Trophoblast cell (in vitro differentiated cells and primary cell): ENCODE data around the gene ZBTB20.

Experiments used
- DNase-seq, 2 donors: peaks; one replicate each; pipeline ENCODE4 v3.0.0-alpha.2; 2016
- H2AFZ ChIP-seq: 2 replicates; pipeline ENCODE4 v1.6.1; 2013; ENCODE audit warnings: low read length, moderate library complexity, mild to moderate bottlenecking; ENCODE audit not compliant: insufficient read depth, poor library complexity
- H2AK5ac ChIP-seq: 2 replicates; pipeline ENCODE4 v1.6.1; 2013; ENCODE audit warnings: mild to moderate bottlenecking, low read length
- H2BK120ac ChIP-seq: 2 replicates; pipeline ENCODE4 v1.6.1; 2013; ENCODE audit warnings: low read length, mild to moderate bottlenecking, moderate library complexity; ENCODE audit not compliant: insufficient read depth, poor library complexity
- H2BK12ac ChIP-seq: 2 replicates; pipeline ENCODE4 v1.6.1; 2013; ENCODE audit warnings: mild to moderate bottlenecking, low read length, moderate library complexity
- H2BK5ac ChIP-seq: 2 replicates; pipeline ENCODE4 v1.6.1; 2013; ENCODE audit warnings: low read length, low read depth, moderate library complexity, mild to moderate bottlenecking; ENCODE audit not compliant: poor library complexity
- H3K14ac ChIP-seq: 2 replicates; pipeline ENCODE4 v1.6.1; 2013; ENCODE audit warnings: mild to moderate bottlenecking, low read length
- H3K18ac ChIP-seq: 2 replicates; pipeline ENCODE4 v1.6.1; 2013; ENCODE audit warnings: mild to moderate bottlenecking, low read length
- H3K23ac ChIP-seq: 2 replicates; pipeline ENCODE4 v1.6.1; 2013; ENCODE audit warnings: low read length
- H3K27ac ChIP-seq: 2 replicates; pipeline ENCODE4 v1.5.1; 2013; ENCODE audit warnings: low read depth, mild to moderate bottlenecking, inconsistent platforms, low read length, moderate library complexity
- H3K27me3 ChIP-seq: 2 replicates; pipeline ENCODE4 v1.6.1; 2013; ENCODE audit warnings: inconsistent platforms, mild to moderate bottlenecking, low read length, moderate library complexity; ENCODE audit not compliant: insufficient read depth
- H3K36me3 ChIP-seq, 2 experiments: 1 replicate in 1 of 2; 2 replicates in 1 of 2; pipeline ENCODE4 v1.6.1; 2013; ENCODE audit warnings: low read length in 2 of 2, mild to moderate bottlenecking in 2 of 2, moderate library complexity in 1 of 2; ENCODE audit not compliant: insufficient read depth in 2 of 2, control insufficient read depth in 1 of 2
- H3K4ac ChIP-seq: 2 replicates; pipeline ENCODE4 v1.6.1; 2013; ENCODE audit warnings: low read depth, mild to moderate bottlenecking, low read length, moderate library complexity
- H3K4me1 ChIP-seq, 2 experiments: 1 replicate in 1 of 2; 2 replicates in 1 of 2; pipeline ENCODE4 v1.6.1; 2013; ENCODE audit warnings: low read length in 2 of 2, mild to moderate bottlenecking in 2 of 2, moderate library complexity in 1 of 2; ENCODE audit not compliant: insufficient read depth in 2 of 2, control insufficient read depth in 1 of 2
- H3K4me2 ChIP-seq: 2 replicates; pipeline ENCODE4 v1.6.1; 2013; ENCODE audit warnings: inconsistent platforms, mild to moderate bottlenecking, low read length, moderate library complexity
- H3K4me3 ChIP-seq: 2 replicates; pipeline ENCODE4 v1.5.1; 2013; ENCODE audit warnings: mild to moderate bottlenecking, low read depth, low read length, inconsistent platforms
- H3K79me1 ChIP-seq: one replicate; pipeline ENCODE4 v1.6.1; 2013; ENCODE audit warnings: low read length
- H3K79me2 ChIP-seq: 2 replicates; pipeline ENCODE4 v1.6.1; 2013; ENCODE audit warnings: low read length, mild to moderate bottlenecking; ENCODE audit not compliant: control insufficient read depth, insufficient read depth, poor library complexity
- H3K9ac ChIP-seq: 2 replicates; pipeline ENCODE4 v1.6.1; 2013; ENCODE audit warnings: mild to moderate bottlenecking, low read length
- H3K9me3 ChIP-seq: 2 replicates; pipeline ENCODE4 v1.6.1; 2013; ENCODE audit warnings: low read depth, mild to moderate bottlenecking, control low read depth, inconsistent platforms, low read length; ENCODE audit not compliant: insufficient read depth
- H4K12ac ChIP-seq: 2 replicates; pipeline ENCODE4 v1.6.1; 2013; ENCODE audit warnings: low read depth, mild to moderate bottlenecking, low read length, moderate library complexity
- H4K8ac ChIP-seq: 2 replicates; pipeline ENCODE4 v1.6.1; 2013; ENCODE audit warnings: low read depth, mild to moderate bottlenecking, low read length, moderate library complexity
- H4K91ac ChIP-seq: one replicate; pipeline ENCODE4 v1.6.1; 2013; ENCODE audit warnings: low read depth, mild to moderate bottlenecking, low read length, moderate library complexity
- WGBS: extraction: QIAGEN DNeasy Blood & Tissue Kit; methylation state at CpG from one replicate; pipeline ENCODE4 v1.1.7; 2013; ENCODE audit warnings: missing lambda C conversion rate; ENCODE audit not compliant: insufficient read length, insufficient coverage; ENCODE audit errors: extremely low coverage; 5-methylcytosine and 5-hydroxymethylcytosine counted together

Gene ZBTB20

GRCh38 chr3:114392831-114393230, 754.3 kb downstream of the ZBTB20 start:
- no peak overlapping the region for H3K4me2 ChIP-seq
- no peaks in the 10 kb centered on the region for H3K9me3 ChIP-seq
- H4K91ac ChIP-seq, result no peak overlapping the region
- H3K4ac ChIP-seq, result no peak overlapping the region
- H3K79me1 ChIP-seq, result no peaks in the 10 kb centered on the region
- H2BK12ac ChIP-seq, result no peak overlapping the region
- no peak overlapping the region for H2AK5ac ChIP-seq
- DNase-seq, result no peak
- peaks cover 0 to 6% of the 10 kb centered on the region in 2 experiments for H3K4me1 ChIP-seq
- no peak overlapping the region for H3K4me3 ChIP-seq
- no peaks in the 10 kb centered on the region for H3K27me3 ChIP-seq
- no CpG with 5 or more reads among the region's 2 CpGs for WGBS
- no peak overlapping the region for H3K23ac ChIP-seq
- H3K36me3 ChIP-seq, result no peaks in the 10 kb centered on the region
- H4K8ac ChIP-seq, result no peak overlapping the region
- no peak overlapping the region for H2BK5ac ChIP-seq
- no peak overlapping the region for H3K18ac ChIP-seq
- no peak overlapping the region for H2BK120ac ChIP-seq
- H4K12ac ChIP-seq, result no peak overlapping the region
- no peaks in the 10 kb centered on the region for H3K79me2 ChIP-seq
- H3K27ac ChIP-seq, result no peak overlapping the region
- no peak overlapping the region for H3K14ac ChIP-seq
- no peak overlapping the region for H2AFZ ChIP-seq
- H3K9ac ChIP-seq, result no peak overlapping the region

GRCh38 chr3:114389156-114389555, 757.9 kb downstream of the ZBTB20 start:
- no peak overlapping the region for H3K18ac ChIP-seq
- no peaks in the 10 kb centered on the region for H3K9me3 ChIP-seq
- no peak overlapping the region for H3K4ac ChIP-seq
- DNase-seq, result no peak
- H2AK5ac ChIP-seq, result no peak overlapping the region
- no peak overlapping the region for H2BK120ac ChIP-seq
- H3K4me1 ChIP-seq, result peaks cover 0 to 6% of the 10 kb centered on the region in 2 experiments
- no peak overlapping the region for H3K14ac ChIP-seq
- H3K9ac ChIP-seq, result no peak overlapping the region
- H3K79me1 ChIP-seq, result no peaks in the 10 kb centered on the region
- no peak overlapping the region for H3K4me3 ChIP-seq
- H4K8ac ChIP-seq, result no peak overlapping the region
- no peak overlapping the region for H2BK5ac ChIP-seq
- H3K36me3 ChIP-seq, result no peaks in the 10 kb centered on the region
- no peaks in the 10 kb centered on the region for H3K79me2 ChIP-seq
- no peak overlapping the region for H3K4me2 ChIP-seq
- H2BK12ac ChIP-seq, result no peak overlapping the region
- no peak overlapping the region for H2AFZ ChIP-seq
- H3K23ac ChIP-seq, result no peak overlapping the region
- H3K27me3 ChIP-seq, result no peaks in the 10 kb centered on the region
- WGBS, result no CpG with 5 or more reads among the region's 4 CpGs
- no peak overlapping the region for H3K27ac ChIP-seq
- H4K12ac ChIP-seq, result no peak overlapping the region
- H4K91ac ChIP-seq, result no peak overlapping the region

- no peaks in the 10 kb centered on the region for H3K36me3 ChIP-seq
- no peak overlapping the region for H3K14ac ChIP-seq
- no peak overlapping the region for H2BK5ac ChIP-seq
- H3K4me3 ChIP-seq, result no peak overlapping the region
- H3K9ac ChIP-seq, result no peak overlapping the region
- H3K23ac ChIP-seq, result no peak overlapping the region
- H2BK120ac ChIP-seq, result no peak overlapping the region
- H3K18ac ChIP-seq, result no peak overlapping the region
- H3K4me2 ChIP-seq, result no peak overlapping the region
- peaks cover 4 to 7% of the 10 kb centered on the region in 2 experiments for H3K4me1 ChIP-seq
- no peak overlapping the region for H3K4ac ChIP-seq
- no peak overlapping the region for H2AK5ac ChIP-seq
- H3K9me3 ChIP-seq, result no peaks in the 10 kb centered on the region
- peaks cover 3% of the 10 kb centered on the region for H3K79me1 ChIP-seq
- DNase-seq, result no peak
- no peak overlapping the region for H4K12ac ChIP-seq
- no peak overlapping the region for H2BK12ac ChIP-seq
- no peak overlapping the region for H4K8ac ChIP-seq
- WGBS, result no CpG with 5 or more reads among the region's 4 CpGs
- H2AFZ ChIP-seq, result no peak overlapping the region
- no peaks in the 10 kb centered on the region for H3K79me2 ChIP-seq
- H4K91ac ChIP-seq, result no peak overlapping the region
- H3K27me3 ChIP-seq, result no peaks in the 10 kb centered on the region
- no peak overlapping the region for H3K27ac ChIP-seq
Measured at GRCh38 chr3:114384558-114384903, 762.6 kb downstream of the ZBTB20 start.

GRCh38 chr3:114383875-114384557, 763.1 kb downstream of the ZBTB20 start:
- no peak overlapping the region for H4K12ac ChIP-seq
- no peak overlapping the region for H3K14ac ChIP-seq
- no CpG with 5 or more reads among the region's 12 CpGs for WGBS

More at GRCh38 chr3:114383875-114384557, 763.1 kb downstream of the ZBTB20 start:
- no peak overlapping the region for H3K4me2 ChIP-seq
- no peaks in the 10 kb centered on the region for H3K36me3 ChIP-seq
- H3K79me2 ChIP-seq, result no peaks in the 10 kb centered on the region
- H3K4me3 ChIP-seq, result no peak overlapping the region
- no peak overlapping the region for H2BK5ac ChIP-seq
- H3K27me3 ChIP-seq, result no peaks in the 10 kb centered on the region
- H2BK12ac ChIP-seq, result no peak overlapping the region
- H4K91ac ChIP-seq, result no peak overlapping the region
- no peak overlapping the region for H2BK120ac ChIP-seq
- peaks cover 3% of the 10 kb centered on the region for H3K79me1 ChIP-seq
- no peak overlapping the region for H3K4ac ChIP-seq
- no peak overlapping the region for H3K27ac ChIP-seq
- no peak overlapping the region for H3K18ac ChIP-seq
- no peak overlapping the region for H3K9ac ChIP-seq
- H2AK5ac ChIP-seq, result no peak overlapping the region
- H3K23ac ChIP-seq, result no peak overlapping the region
- no peak overlapping the region for H4K8ac ChIP-seq
- H3K9me3 ChIP-seq, result no peaks in the 10 kb centered on the region
- DNase-seq, result peak; percentile 70 to 87
- peaks cover 4 to 7% of the 10 kb centered on the region in 2 experiments for H3K4me1 ChIP-seq
- no peak overlapping the region for H2AFZ ChIP-seq
